ENCODE measurements around the gene TMEM38B. TPM values are rescaled to one million over a fixed set of nuclear protein-coding genes. Genes with fewer than 3 reads are reported as not detected.

TMEM38B gene
- total RNA-seq, 1 experiment from 2014 or later: 30.6 TPM

DNA sequence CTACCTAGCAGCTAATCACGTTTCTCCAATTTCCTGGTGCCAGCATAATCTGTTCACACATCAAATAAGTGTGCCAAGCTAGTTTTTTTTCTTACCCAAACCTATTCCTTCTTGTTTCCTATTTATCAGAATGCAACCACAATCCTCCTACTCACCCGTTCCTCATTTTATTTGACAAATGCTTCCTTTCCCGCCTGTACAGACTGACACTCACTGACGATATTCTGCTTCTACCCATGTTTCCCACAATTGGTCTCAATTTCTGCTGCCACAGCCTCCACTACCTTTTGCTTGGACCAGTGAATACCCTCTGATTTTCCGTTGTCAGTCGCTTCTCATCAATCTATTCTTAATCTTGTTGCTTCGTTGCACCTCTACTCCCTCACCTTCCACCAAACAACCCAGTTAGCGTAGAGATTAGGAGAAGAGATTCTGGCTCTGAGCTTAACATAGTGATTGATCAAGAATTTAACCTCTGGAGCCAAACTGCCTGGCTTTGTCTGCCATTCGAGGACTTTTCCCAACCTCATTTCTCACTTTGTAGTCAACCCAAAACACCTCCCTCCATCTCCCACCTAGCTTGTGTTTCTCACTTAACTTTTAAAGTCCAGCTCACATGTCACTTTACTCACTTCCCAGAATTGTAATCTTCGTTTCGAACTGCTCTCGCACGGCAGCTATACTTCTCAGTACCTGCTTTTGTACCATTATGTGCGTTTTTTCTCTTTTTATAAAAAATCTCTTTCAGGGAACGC, 729 bp upstream of the TMEM38B start:
- POLR2A ChIA-PET: no interaction called here
- Histone ChIP-seq H3K9me3 (ENCODE audit: control insufficient read depth, insufficient read depth, low read depth, low read length) (no peaks in the 10 kb centered on the region), H3K4me1 (ENCODE audit: control insufficient read depth, insufficient read depth, low read length) (peaks cover 17% of the 10 kb centered on the region), H3K36me3 (ENCODE audit: control insufficient read depth, insufficient read depth, low read length) (no peaks in the 10 kb centered on the region), H3K4me3 (ENCODE audit: low read depth in 2 of 2, low read length in 2 of 2) (peak overlapping the region; percentile 70 to 85), H3K27ac (ENCODE audit: low read length) (peak overlapping the region; percentile 39; the same call in 1 of the 2 replicates), H3K27me3 (ENCODE audit: control insufficient read depth, insufficient read depth, low read length) (0 out of 2 replicates have a peak, but pooled peaks cover 4% of the 10 kb centered on the region)
- CTCF ChIA-PET: interaction anchor here (0.6 kb wide), 1 partner anchor 74 kb away, joined by 3 read pairs; no protein-coding TSS in a partner anchor
- no peak; the same call in 1 of the 2 replicates for ATAC-seq
- no TSS peak for BruUV-seq (replicated peaks)
- in situ Hi-C loops (cut with HindIII; ENCODE audit: low pct_unique_long_range_greater_than_20kb, low sequenced_read_pairs) (no loop called here), intact Hi-C loops (cut with micrococcal nuclease; ENCODE audit: unreplicated experiment) (loop anchor here (1.0 kb wide), 1 partner anchor 84 kb away; no protein-coding TSS in a partner anchor)
- TF ChIP-seq POLR2AphosphoS5 (IDR thresholded peaks at IDR 0.05; ENCODE audit: low read depth, low read length) (no peak), SIN3A (IDR thresholded peaks at IDR 0.05; ENCODE audit: borderline replicate concordance, insufficient read depth, low read depth, low read length) (no peak), TCF7L2 (IDR thresholded peaks at IDR 0.05; ENCODE audit: low read depth, low read length) (no peak)
- TF ChIP-seq, protein P1, sequence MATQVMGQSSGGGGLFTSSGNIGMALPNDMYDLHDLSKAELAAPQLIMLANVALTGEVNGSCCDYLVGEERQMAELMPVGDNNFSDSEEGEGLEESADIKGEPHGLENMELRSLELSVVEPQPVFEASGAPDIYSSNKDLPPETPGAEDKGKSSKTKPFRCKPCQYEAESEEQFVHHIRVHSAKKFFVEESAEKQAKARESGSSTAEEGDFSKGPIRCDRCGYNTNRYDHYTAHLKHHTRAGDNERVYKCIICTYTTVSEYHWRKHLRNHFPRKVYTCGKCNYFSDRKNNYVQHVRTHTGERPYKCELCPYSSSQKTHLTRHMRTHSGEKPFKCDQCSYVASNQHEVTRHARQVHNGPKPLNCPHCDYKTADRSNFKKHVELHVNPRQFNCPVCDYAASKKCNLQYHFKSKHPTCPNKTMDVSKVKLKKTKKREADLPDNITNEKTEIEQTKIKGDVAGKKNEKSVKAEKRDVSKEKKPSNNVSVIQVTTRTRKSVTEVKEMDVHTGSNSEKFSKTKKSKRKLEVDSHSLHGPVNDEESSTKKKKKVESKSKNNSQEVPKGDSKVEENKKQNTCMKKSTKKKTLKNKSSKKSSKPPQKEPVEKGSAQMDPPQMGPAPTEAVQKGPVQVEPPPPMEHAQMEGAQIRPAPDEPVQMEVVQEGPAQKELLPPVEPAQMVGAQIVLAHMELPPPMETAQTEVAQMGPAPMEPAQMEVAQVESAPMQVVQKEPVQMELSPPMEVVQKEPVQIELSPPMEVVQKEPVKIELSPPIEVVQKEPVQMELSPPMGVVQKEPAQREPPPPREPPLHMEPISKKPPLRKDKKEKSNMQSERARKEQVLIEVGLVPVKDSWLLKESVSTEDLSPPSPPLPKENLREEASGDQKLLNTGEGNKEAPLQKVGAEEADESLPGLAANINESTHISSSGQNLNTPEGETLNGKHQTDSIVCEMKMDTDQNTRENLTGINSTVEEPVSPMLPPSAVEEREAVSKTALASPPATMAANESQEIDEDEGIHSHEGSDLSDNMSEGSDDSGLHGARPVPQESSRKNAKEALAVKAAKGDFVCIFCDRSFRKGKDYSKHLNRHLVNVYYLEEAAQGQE (IDR thresholded peaks at IDR 0.05; ENCODE audit: insufficient read depth in 1 of 2, low read depth in 2 of 2, low read length in 1 of 2): no peak
- TF ChIP-seq, protein P2, sequence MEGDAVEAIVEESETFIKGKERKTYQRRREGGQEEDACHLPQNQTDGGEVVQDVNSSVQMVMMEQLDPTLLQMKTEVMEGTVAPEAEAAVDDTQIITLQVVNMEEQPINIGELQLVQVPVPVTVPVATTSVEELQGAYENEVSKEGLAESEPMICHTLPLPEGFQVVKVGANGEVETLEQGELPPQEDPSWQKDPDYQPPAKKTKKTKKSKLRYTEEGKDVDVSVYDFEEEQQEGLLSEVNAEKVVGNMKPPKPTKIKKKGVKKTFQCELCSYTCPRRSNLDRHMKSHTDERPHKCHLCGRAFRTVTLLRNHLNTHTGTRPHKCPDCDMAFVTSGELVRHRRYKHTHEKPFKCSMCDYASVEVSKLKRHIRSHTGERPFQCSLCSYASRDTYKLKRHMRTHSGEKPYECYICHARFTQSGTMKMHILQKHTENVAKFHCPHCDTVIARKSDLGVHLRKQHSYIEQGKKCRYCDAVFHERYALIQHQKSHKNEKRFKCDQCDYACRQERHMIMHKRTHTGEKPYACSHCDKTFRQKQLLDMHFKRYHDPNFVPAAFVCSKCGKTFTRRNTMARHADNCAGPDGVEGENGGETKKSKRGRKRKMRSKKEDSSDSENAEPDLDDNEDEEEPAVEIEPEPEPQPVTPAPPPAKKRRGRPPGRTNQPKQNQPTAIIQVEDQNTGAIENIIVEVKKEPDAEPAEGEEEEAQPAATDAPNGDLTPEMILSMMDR (IDR thresholded peaks at IDR 0.05): no peak
- DNase-seq (ENCODE audit: low read depth, low spot score): no peak

GRCh38 chr9:105694848-105695581, 674 bp downstream of the TMEM38B start:
- H3K9me3 ChIP-seq (ENCODE audit: control insufficient read depth, insufficient read depth, low read depth, low read length): no peaks in the 10 kb centered on the region
- peak overlapping the region; percentile 70 to 85 for H3K4me3 ChIP-seq (ENCODE audit: low read depth in 2 of 2, low read length in 2 of 2)
- intact Hi-C loops (cut with micrococcal nuclease; ENCODE audit: unreplicated experiment) (loop anchor here (1.0 kb wide), 1 partner anchor 86 kb away; no protein-coding TSS in a partner anchor), in situ Hi-C loops (cut with HindIII; ENCODE audit: low pct_unique_long_range_greater_than_20kb, low sequenced_read_pairs) (no loop called here)
- TF ChIP-seq, protein P1 (IDR thresholded peaks at IDR 0.05; ENCODE audit: insufficient read depth in 1 of 2, low read depth in 2 of 2, low read length in 1 of 2): no peak
- TF ChIP-seq, protein P2 (IDR thresholded peaks at IDR 0.05): no peak
- no peak for TF ChIP-seq POLR2AphosphoS5 (IDR thresholded peaks at IDR 0.05; ENCODE audit: low read depth, low read length)
- TF ChIP-seq SIN3A (IDR thresholded peaks at IDR 0.05; ENCODE audit: borderline replicate concordance, insufficient read depth, low read depth, low read length): no peak
- TF ChIP-seq TCF7L2 (IDR thresholded peaks at IDR 0.05; ENCODE audit: low read depth, low read length): no peak
- H3K27ac ChIP-seq (ENCODE audit: low read length): peak overlapping the region; percentile 77
- DNase-seq (ENCODE audit: low read depth, low spot score) (peak; percentile 43), ATAC-seq (peak; percentile 90)
- no TSS peak for BruUV-seq (replicated peaks)
- ChIA-PET POLR2A (no interaction called here), CTCF (no interaction called here)
- 0 out of 2 replicates have a peak, but pooled peaks cover 4% of the 10 kb centered on the region for H3K27me3 ChIP-seq (ENCODE audit: control insufficient read depth, insufficient read depth, low read length)
- H3K36me3 ChIP-seq (ENCODE audit: control insufficient read depth, insufficient read depth, low read length): no peaks in the 10 kb centered on the region
- peaks cover 17% of the 10 kb centered on the region for H3K4me1 ChIP-seq (ENCODE audit: control insufficient read depth, insufficient read depth, low read length)

Measured in Panc1 (cell line).